CD4-positive, alpha-beta T cell treated with Interleukin-15 for 1 hour (primary cell): Measurements from ENCODE around the gene ST8SIA1.
"Not testable (repeated sequence)": the region's sequence is repeated elsewhere in the genome, so short reads cannot be mapped to it uniquely, and the experiment has no call there.

Source experiments
- DNase-seq: peaks from one replicate; pipeline ENCODE4 v3.0.0-alpha.2; 2020

The ST8SIA1 gene

DNA sequence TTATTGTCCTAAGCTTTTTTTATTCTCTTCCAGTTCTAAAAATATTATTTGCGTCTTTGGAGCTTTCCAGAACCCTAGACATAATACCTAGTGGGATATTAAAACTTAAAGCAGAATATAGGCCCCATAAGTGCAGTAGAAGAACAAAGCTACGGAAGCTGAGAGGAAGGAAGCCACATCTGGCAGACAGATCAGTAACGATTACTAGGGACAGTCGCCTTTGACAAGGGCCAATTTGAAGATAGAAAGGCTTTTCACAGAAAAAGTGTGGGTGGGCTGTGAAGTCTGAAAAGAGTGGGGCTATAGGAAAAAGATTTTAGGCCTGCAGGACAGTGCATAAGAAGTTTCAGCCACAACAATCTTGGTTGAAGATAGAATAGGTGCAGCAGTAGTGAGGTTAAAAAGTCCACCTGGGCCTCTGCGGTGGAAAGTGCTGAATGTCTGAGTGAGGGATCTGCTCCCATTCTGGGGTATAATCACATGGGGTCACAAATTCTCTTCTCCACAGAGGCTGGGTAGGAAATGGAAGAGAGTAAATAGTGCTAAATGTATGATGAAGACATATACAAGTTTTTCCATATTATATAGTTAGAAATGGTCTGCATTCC is 174.0 kb downstream of the ST8SIA1 start:
- DNase-seq = no peak

DNA sequence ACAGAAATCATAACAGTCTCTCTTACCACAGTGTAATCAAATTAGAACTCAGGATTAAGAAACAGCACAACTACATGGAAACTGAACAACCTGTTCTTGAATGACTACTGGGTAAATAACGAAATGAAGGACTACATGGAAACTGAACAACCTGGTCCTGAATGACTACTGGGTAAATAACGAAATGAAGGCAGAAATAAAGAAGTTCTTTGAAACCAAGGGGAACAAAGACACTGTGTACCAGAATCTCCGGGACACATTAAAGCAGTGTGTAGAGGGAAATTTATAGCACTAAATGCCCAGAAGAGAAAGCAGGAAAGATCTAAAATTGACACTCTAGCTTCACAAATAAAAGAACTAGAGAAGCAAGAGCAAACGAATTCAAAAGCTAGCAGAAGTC is 185.2 kb downstream of the ST8SIA1 start:
- not testable (repeated sequence) for DNase-seq

DNA sequence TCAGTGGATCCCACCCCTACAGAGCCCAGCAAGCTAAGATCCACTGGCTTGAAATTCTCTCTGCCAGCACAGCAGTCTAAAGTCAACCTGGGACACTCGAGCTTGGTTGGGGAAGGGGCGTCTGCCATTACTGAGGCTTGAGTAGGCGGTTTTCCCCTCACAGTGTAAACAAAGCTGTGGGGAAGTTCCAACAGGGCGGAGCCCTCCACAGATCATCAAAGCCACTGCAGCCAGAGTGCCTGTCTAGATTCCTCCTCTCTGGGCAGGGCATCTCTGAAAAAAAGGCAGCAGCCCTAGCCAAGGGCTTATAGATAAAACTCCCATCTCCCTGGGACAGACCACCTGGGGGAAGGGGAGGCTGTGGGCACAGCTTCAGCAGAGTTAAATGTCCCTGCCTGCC is 187.8 kb downstream of the ST8SIA1 start:
- peak; percentile 21 for DNase-seq
